Trophoblast cell (in vitro differentiated cells and primary cell): ENCODE results near the gene DEPDC1B.

ENCODE experiments used
- DNase-seq, 2 donors: peaks; one replicate each; pipeline ENCODE4 v3.0.0-alpha.2; 2016
- H2AFZ ChIP-seq: 2 replicates; pipeline ENCODE4 v1.6.1; 2013; ENCODE audit warnings: low read length, moderate library complexity, mild to moderate bottlenecking; ENCODE audit not compliant: insufficient read depth, poor library complexity
- H2AK5ac ChIP-seq: 2 replicates; pipeline ENCODE4 v1.6.1; 2013; ENCODE audit warnings: mild to moderate bottlenecking, low read length
- H2BK120ac ChIP-seq: 2 replicates; pipeline ENCODE4 v1.6.1; 2013; ENCODE audit warnings: low read length, mild to moderate bottlenecking, moderate library complexity; ENCODE audit not compliant: insufficient read depth, poor library complexity
- H2BK12ac ChIP-seq: 2 replicates; pipeline ENCODE4 v1.6.1; 2013; ENCODE audit warnings: mild to moderate bottlenecking, low read length, moderate library complexity
- H2BK5ac ChIP-seq: 2 replicates; pipeline ENCODE4 v1.6.1; 2013; ENCODE audit warnings: low read length, low read depth, moderate library complexity, mild to moderate bottlenecking; ENCODE audit not compliant: poor library complexity
- H3K14ac ChIP-seq: 2 replicates; pipeline ENCODE4 v1.6.1; 2013; ENCODE audit warnings: mild to moderate bottlenecking, low read length
- H3K18ac ChIP-seq: 2 replicates; pipeline ENCODE4 v1.6.1; 2013; ENCODE audit warnings: mild to moderate bottlenecking, low read length
- H3K23ac ChIP-seq: 2 replicates; pipeline ENCODE4 v1.6.1; 2013; ENCODE audit warnings: low read length
- H3K27ac ChIP-seq: 2 replicates; pipeline ENCODE4 v1.5.1; 2013; ENCODE audit warnings: low read depth, mild to moderate bottlenecking, inconsistent platforms, low read length, moderate library complexity
- H3K27me3 ChIP-seq: 2 replicates; pipeline ENCODE4 v1.6.1; 2013; ENCODE audit warnings: inconsistent platforms, mild to moderate bottlenecking, low read length, moderate library complexity; ENCODE audit not compliant: insufficient read depth
- H3K36me3 ChIP-seq, 2 experiments: 1 replicate in 1 of 2; 2 replicates in 1 of 2; pipeline ENCODE4 v1.6.1; 2013; ENCODE audit warnings: low read length in 2 of 2, mild to moderate bottlenecking in 2 of 2, moderate library complexity in 1 of 2; ENCODE audit not compliant: insufficient read depth in 2 of 2, control insufficient read depth in 1 of 2
- H3K4ac ChIP-seq: 2 replicates; pipeline ENCODE4 v1.6.1; 2013; ENCODE audit warnings: low read depth, mild to moderate bottlenecking, low read length, moderate library complexity
- H3K4me1 ChIP-seq, 2 experiments: 1 replicate in 1 of 2; 2 replicates in 1 of 2; pipeline ENCODE4 v1.6.1; 2013; ENCODE audit warnings: low read length in 2 of 2, mild to moderate bottlenecking in 2 of 2, moderate library complexity in 1 of 2; ENCODE audit not compliant: insufficient read depth in 2 of 2, control insufficient read depth in 1 of 2
- H3K4me2 ChIP-seq: 2 replicates; pipeline ENCODE4 v1.6.1; 2013; ENCODE audit warnings: inconsistent platforms, mild to moderate bottlenecking, low read length, moderate library complexity
- H3K4me3 ChIP-seq: 2 replicates; pipeline ENCODE4 v1.5.1; 2013; ENCODE audit warnings: mild to moderate bottlenecking, low read depth, low read length, inconsistent platforms
- H3K79me1 ChIP-seq: one replicate; pipeline ENCODE4 v1.6.1; 2013; ENCODE audit warnings: low read length
- H3K79me2 ChIP-seq: 2 replicates; pipeline ENCODE4 v1.6.1; 2013; ENCODE audit warnings: low read length, mild to moderate bottlenecking; ENCODE audit not compliant: control insufficient read depth, insufficient read depth, poor library complexity
- H3K9ac ChIP-seq: 2 replicates; pipeline ENCODE4 v1.6.1; 2013; ENCODE audit warnings: mild to moderate bottlenecking, low read length
- H3K9me3 ChIP-seq: 2 replicates; pipeline ENCODE4 v1.6.1; 2013; ENCODE audit warnings: low read depth, mild to moderate bottlenecking, control low read depth, inconsistent platforms, low read length; ENCODE audit not compliant: insufficient read depth
- H4K12ac ChIP-seq: 2 replicates; pipeline ENCODE4 v1.6.1; 2013; ENCODE audit warnings: low read depth, mild to moderate bottlenecking, low read length, moderate library complexity
- H4K8ac ChIP-seq: 2 replicates; pipeline ENCODE4 v1.6.1; 2013; ENCODE audit warnings: low read depth, mild to moderate bottlenecking, low read length, moderate library complexity
- H4K91ac ChIP-seq: one replicate; pipeline ENCODE4 v1.6.1; 2013; ENCODE audit warnings: low read depth, mild to moderate bottlenecking, low read length, moderate library complexity
- WGBS: extraction: QIAGEN DNeasy Blood & Tissue Kit; methylation state at CpG from one replicate; pipeline ENCODE4 v1.1.7; 2013; ENCODE audit warnings: missing lambda C conversion rate; ENCODE audit not compliant: insufficient read length, insufficient coverage; ENCODE audit errors: extremely low coverage; 5-methylcytosine and 5-hydroxymethylcytosine counted together

DEPDC1B gene

GRCh38 chr5:60699288-60699608 lies 718 bp downstream of the DEPDC1B start:
- WGBS = no CpG with 5 or more reads among the region's 9 CpGs
- Histone ChIP-seq H3K18ac (no peak overlapping the region), H2BK5ac (no peak overlapping the region)

GRCh38 chr5:60698336-60698735 lies 1.6 kb downstream of the DEPDC1B start:
- Histone ChIP-seq H3K4me2 (no peak overlapping the region), H3K14ac (no peak overlapping the region), H3K79me2 (peaks cover 8% of the 10 kb centered on the region), H2AFZ (no peak overlapping the region), H2BK12ac (no peak overlapping the region), H3K4me1 (peaks cover 0 to 11% of the 10 kb centered on the region in 2 experiments), H4K12ac (no peak overlapping the region), H2AK5ac (no peak overlapping the region), H4K8ac (no peak overlapping the region), H4K91ac (no peak overlapping the region), H3K27ac (no peak overlapping the region), H3K27me3 (no peaks in the 10 kb centered on the region), H2BK5ac (no peak overlapping the region), H3K4me3 (no peak overlapping the region), H3K79me1 (peaks cover 10% of the 10 kb centered on the region), H3K4ac (peak overlapping the region; percentile 52), H3K9ac (no peak overlapping the region), H3K18ac (no peak overlapping the region), H2BK120ac (no peak overlapping the region), H3K9me3 (no peaks in the 10 kb centered on the region), H3K36me3 (no peaks in the 10 kb centered on the region), H3K23ac (no peak overlapping the region)
- no peak for DNase-seq
- no CpG with 5 or more reads among the region's 7 CpGs for WGBS

More at GRCh38 chr5:60699288-60699608, 718 bp downstream of the DEPDC1B start:
- Histone ChIP-seq H3K4me1 (peaks cover 0 to 11% of the 10 kb centered on the region in 2 experiments), H3K27ac (peak overlapping the region; percentile 90), H3K36me3 (no peaks in the 10 kb centered on the region), H3K79me1 (peaks cover 10% of the 10 kb centered on the region), H2BK120ac (no peak overlapping the region), H4K8ac (peak overlapping the region; percentile 89), H4K12ac (no peak overlapping the region), H2AFZ (peak overlapping the region; percentile 90), H3K4me2 (peak overlapping the region; percentile 84), H3K14ac (peak overlapping the region; percentile 86), H2AK5ac (no peak overlapping the region), H3K9ac (peak overlapping the region; percentile 35), H4K91ac (peak overlapping the region; percentile 90), H3K79me2 (peaks cover 8% of the 10 kb centered on the region), H3K27me3 (no peaks in the 10 kb centered on the region), H2BK12ac (no peak overlapping the region), H3K4me3 (peak overlapping the region; percentile 86), H3K4ac (no peak overlapping the region), H3K23ac (no peak overlapping the region), H3K9me3 (no peaks in the 10 kb centered on the region)
- peak in 1 of 2 donors; percentile 10 for DNase-seq

GRCh38 chr5:60690326-60690725 lies 9.6 kb downstream of the DEPDC1B start:
- H2BK120ac ChIP-seq = no peak overlapping the region
- H4K8ac ChIP-seq = no peak overlapping the region
- H3K4me3 ChIP-seq = no peak overlapping the region
- no peak overlapping the region for H2AFZ ChIP-seq
- no peaks in the 10 kb centered on the region for H3K4me1 ChIP-seq
- peaks cover 2 to 10% of the 10 kb centered on the region in 2 experiments for H3K36me3 ChIP-seq
- H3K27ac ChIP-seq = no peak overlapping the region
- no peak overlapping the region for H3K14ac ChIP-seq
- no peak for DNase-seq
- no peak overlapping the region for H3K9ac ChIP-seq
- H2BK5ac ChIP-seq = no peak overlapping the region
- no peak overlapping the region for H3K18ac ChIP-seq
- H3K79me2 ChIP-seq = peaks cover 2% of the 10 kb centered on the region
- H2BK12ac ChIP-seq = no peak overlapping the region
- no CpG with 5 or more reads among the region's 4 CpGs for WGBS
- no peak overlapping the region for H4K12ac ChIP-seq
- H2AK5ac ChIP-seq = no peak overlapping the region
- H3K23ac ChIP-seq = no peak overlapping the region
- H3K9me3 ChIP-seq = no peaks in the 10 kb centered on the region
- no peak overlapping the region for H3K4ac ChIP-seq
- no peaks in the 10 kb centered on the region for H3K27me3 ChIP-seq
- H4K91ac ChIP-seq = no peak overlapping the region
- no peaks in the 10 kb centered on the region for H3K79me1 ChIP-seq
- no peak overlapping the region for H3K4me2 ChIP-seq

GRCh38 chr5:60688980-60689379 lies 11.0 kb downstream of the DEPDC1B start:
- no peak overlapping the region for H4K12ac ChIP-seq
- H3K9ac ChIP-seq = no peak overlapping the region
- no peak overlapping the region for H4K8ac ChIP-seq
- H3K27me3 ChIP-seq = no peaks in the 10 kb centered on the region
- no CpG with 5 or more reads among the region's 1 CpG for WGBS
- H3K4ac ChIP-seq = no peak overlapping the region
- no peaks in the 10 kb centered on the region for H3K79me1 ChIP-seq
- H3K79me2 ChIP-seq = peaks cover 2% of the 10 kb centered on the region
- no peak overlapping the region for H3K18ac ChIP-seq
- no peak overlapping the region for H3K4me2 ChIP-seq
- DNase-seq = no peak
- H2BK5ac ChIP-seq = no peak overlapping the region
- no peak overlapping the region for H3K23ac ChIP-seq
- H2AFZ ChIP-seq = no peak overlapping the region
- H3K9me3 ChIP-seq = no peaks in the 10 kb centered on the region
- H3K4me1 ChIP-seq = no peaks in the 10 kb centered on the region
- H3K14ac ChIP-seq = no peak overlapping the region
- peaks cover 4 to 12% of the 10 kb centered on the region in 2 experiments for H3K36me3 ChIP-seq
- no peak overlapping the region for H4K91ac ChIP-seq
- no peak overlapping the region for H2BK120ac ChIP-seq
- no peak overlapping the region for H2AK5ac ChIP-seq
- no peak overlapping the region for H3K4me3 ChIP-seq
- H2BK12ac ChIP-seq = no peak overlapping the region
- no peak overlapping the region for H3K27ac ChIP-seq
